ENCODE data around the gene KIF24.
"Not testable (repeated sequence)": the region's sequence is repeated elsewhere in the genome, so short reads cannot be mapped to it uniquely, and the experiment has no call there.

Gene KIF24

DNA sequence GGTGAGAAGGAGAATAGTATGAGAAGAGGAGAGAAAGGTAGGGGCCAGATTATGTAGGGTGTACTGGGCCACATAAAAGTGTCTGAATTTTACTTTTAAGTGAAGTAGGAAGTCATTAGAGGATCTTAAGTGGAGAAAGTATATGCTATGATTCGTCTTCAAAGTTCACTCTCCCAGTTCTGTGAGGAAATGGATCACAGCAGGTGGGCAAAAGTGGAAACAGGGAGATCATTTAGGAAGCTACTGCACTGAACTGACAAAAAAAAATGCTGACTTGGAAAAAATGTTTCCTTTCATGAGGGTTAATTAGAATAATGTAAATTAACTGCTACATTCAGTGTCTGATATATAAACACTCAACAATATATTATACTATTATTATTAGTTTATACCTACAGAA, 2.4 kb downstream of the KIF24 start:
- no peak for DNase-seq

DNA sequence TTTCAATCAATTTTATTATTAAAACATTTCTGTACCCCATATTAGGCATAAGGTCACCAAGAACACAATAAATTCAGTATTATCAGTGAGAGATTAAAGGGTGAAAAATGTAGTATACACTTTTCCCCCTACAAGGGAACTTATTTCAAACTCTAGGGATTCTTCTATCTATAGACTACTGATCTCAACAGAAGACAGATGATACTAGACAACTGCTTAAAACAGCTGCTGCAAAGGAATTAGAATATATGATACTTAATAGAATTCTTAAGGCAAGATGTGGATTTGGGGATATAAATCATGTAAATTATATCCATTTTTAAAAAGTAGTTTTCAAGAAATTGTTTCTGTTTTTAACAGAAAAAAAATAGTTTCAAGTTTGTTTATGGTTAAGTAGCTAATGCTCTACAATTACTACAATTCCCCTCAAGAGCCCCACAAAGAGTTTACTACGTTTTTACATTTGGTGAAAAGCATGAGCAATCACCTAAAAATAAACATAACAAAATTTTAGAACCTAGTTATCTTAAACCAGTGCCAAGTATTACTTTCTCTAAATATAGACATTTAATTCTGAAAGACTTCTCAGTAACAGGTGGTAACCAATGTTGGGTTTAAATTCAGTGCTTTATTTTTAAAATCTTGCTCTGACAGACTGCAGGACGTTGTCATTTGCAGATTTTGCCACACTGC, 6.0 kb downstream of the KIF24 start:
- no peak for DNase-seq

DNA sequence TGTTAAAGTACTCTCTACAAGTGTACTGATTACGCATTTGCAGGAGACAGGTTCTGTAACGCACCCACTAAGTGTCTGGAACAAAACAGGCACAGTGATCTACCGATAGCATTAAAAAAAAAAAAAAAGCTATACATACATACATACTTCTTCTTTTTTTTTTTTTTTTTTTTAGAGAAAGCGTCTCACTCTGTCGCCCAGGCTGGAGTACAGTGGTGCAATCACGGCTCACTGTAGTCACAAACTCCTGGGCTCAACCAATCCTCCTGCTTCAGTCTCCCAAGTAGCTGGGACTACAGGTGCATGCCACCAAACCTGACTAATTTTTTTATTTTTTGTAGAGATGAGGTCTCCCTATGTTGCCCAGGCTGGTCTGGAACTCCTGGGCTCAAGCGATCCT, 7.6 kb downstream of the KIF24 start:
- DNase-seq, result no peak

DNA sequence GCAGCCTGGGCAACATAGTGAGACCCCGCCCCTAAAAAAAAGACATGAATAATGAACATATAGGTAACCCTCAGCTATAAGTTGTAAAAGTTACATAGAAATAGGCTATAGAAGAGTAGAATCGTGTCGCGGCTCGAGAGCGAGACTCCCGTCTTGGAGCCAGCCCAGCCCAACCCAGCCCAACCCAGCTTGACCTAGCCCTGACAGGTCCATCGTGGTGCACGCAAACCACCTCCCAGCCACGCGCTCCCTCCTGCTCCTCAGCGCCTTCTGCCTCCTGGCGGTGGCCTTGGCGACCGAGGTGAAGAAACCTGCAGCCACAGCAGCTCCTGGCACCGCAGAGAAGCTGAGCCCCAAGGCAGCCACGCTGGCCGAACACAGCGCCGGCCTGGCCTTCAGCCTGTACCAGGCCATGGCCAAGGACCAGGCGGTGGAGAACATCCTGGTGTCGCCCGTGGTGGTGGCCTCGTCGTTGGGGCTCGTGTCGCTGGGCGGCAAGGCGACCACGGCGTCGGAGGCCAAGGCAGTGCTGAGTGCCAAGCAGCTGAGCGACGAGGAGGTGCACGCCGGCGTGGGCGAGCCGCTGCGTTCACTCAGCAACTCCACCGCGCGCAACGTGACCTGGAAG, 10.8 kb downstream of the KIF24 start:
- no peak for DNase-seq

GRCh38 chr9:34317436-34317835, 11.6 kb downstream of the KIF24 start:
- no peak for DNase-seq

- DNase-seq, result no peak
Observed at GRCh38 chr9:34311499-34312185, 17.4 kb downstream of the KIF24 start.

- no peak for DNase-seq
Observed at GRCh38 chr9:34310215-34310614, 18.9 kb downstream of the KIF24 start.

DNA sequence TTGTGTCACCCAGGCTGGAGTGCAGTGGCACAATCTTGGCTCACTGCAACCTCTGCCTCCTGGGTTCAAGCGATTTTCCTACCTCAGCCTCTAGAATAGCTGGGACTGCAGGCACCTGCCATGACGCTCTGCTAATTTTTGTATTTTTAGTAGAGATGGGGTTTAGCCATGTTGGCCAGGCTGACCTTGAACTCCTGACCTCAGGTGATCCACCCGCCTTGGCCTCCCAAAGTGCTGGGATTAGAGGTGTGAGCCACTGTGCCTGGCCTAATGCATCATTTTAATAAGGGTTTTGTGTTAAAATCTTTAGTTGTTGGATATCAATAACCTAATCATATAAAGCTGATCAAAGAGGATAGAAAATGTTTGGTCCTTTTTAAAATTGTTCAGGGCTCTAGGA, 20.8 kb downstream of the KIF24 start:
- not testable (repeated sequence) for DNase-seq

DNA sequence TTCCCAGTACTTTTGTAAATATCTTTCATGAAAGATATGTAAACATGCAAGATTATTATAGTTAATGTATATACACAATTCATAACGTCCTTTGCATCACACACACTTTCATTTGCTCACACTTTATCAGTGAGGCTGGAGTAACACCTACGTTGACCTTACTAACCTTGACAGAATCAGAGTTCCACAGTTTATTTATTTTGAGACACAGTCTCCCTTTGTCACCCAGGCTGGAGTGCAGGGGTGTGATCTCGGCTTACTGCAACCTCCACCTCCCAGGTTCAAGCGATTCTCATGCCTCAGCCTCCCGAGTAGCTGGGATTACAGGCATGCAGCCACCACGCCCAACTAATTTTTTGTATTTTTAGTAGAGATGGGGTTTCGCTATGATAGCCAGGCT, 28.0 kb downstream of the KIF24 start:
- DNase-seq, result not testable (repeated sequence)

- DNase-seq, result no peak
Observed at GRCh38 chr9:34292552-34292951, 36.5 kb downstream of the KIF24 start.

GRCh38 chr9:34291423-34291822, 37.6 kb downstream of the KIF24 start:
- DNase-seq, result no peak

GRCh38 chr9:34291023-34291422, 38.0 kb downstream of the KIF24 start:
- DNase-seq, result peak; percentile 63

DNA sequence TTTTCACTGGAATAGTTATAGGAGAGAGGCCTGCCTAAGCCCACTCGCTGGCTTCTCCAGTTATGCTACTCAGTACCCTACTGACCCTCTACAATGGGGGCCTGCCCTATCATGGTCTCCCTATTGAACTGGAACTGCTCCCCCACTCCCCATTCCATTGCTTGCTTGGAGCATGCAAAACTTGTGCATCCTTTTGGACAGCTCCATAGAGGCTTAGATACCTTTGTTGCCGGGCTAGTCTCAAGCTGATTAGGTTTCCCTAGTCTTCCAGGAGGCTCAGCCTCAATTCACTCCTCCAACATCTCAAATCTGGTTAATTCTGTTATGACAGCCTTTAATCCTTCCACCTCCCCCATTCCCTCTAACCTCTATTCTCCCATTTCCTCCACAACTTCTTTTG, 39.9 kb downstream of the KIF24 start:
- DNase-seq, result no peak

GRCh38 chr9:34282096-34282495, 47.0 kb downstream of the KIF24 start:
- DNase-seq, result no peak

GRCh38 chr9:34279411-34279810, 49.7 kb downstream of the KIF24 start:
- DNase-seq, result no peak

Measured in suppressor macrophage treated with lipopolysaccharide for 4 hours (primary cell).